Measurements from ENCODE around the gene PPP1R1A.

The PPP1R1A gene

DNA sequence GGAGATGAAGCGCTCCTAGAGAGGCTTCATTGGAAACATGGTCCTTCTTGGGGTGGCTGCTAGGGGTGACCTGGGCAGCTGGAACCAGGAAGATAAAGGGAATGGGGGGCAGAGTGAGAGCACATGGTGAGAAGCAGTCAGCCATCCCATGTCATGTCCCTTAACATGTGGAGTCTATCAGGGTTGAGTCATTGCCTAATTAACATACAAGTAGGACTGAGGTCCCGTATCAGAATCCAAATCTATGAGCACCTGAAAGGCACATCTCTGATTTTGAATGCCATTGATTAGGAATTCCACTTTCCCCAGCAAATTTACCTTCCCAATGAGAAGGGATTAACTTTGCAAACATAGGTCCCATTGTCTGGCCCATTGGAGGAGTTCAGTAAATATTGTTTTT lies 20.3 kb upstream of the PPP1R1A start:
- no peaks in the 10 kb centered on the region for H3K4me1 Mint-ChIP-seq
- H3K36me3 Mint-ChIP-seq: no peaks in the 10 kb centered on the region
- no peaks in the 10 kb centered on the region for H3K9me3 Mint-ChIP-seq
- H3K27me3 Mint-ChIP-seq: no peaks in the 10 kb centered on the region
- no peak overlapping the region for H3K27ac Mint-ChIP-seq
- H3K4me3 Mint-ChIP-seq: no peak overlapping the region

DNA sequence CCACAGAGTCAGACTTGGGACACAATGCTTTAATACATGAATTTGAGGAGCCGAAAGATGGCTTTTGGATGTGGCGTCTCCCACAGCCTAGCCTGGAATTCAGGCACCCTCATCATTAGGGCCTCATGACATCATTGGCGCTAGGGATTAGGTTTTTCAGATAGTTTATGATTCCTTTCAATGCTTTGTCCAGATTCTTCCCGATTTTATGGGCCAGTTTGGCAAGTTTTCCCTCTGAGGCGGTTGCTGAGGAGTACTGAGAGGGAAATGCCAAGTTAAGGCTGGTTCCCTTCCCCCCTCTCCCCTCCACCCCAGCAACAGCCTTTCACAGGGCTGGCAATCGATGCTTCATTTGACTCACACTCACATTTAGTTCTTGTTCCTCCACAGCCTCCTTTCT lies 19.7 kb upstream of the PPP1R1A start:
- no peak overlapping the region for H3K4me3 Mint-ChIP-seq
- H3K9me3 Mint-ChIP-seq: no peaks in the 10 kb centered on the region
- no peaks in the 10 kb centered on the region for H3K27me3 Mint-ChIP-seq
- no peak overlapping the region for H3K27ac Mint-ChIP-seq
- H3K4me1 Mint-ChIP-seq: peaks cover 3% of the 10 kb centered on the region
- no peaks in the 10 kb centered on the region for H3K36me3 Mint-ChIP-seq

DNA sequence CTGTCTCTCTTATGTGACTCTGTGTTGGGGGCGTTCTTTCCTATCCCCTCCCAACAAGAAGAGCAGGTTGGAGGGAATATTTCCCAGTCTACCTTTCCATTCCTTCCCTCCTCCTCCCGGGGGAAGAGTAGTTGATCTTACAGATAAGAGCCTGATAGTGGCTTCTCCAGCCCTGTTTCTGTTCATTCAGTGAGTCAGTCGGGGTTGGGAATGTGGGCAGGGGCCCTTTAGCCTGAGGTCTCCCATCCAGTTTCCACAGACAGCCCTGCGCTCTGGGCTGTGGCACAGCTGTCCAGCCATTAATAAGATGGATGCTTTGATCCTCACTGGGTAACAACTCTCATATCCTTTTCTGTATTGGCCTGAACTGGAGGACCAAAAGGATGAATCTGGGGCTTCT lies 18.1 kb upstream of the PPP1R1A start:
- Mint-ChIP-seq H3K36me3 (no peaks in the 10 kb centered on the region), H3K27ac (no peak overlapping the region), H3K27me3 (no peaks in the 10 kb centered on the region), H3K9me3 (no peaks in the 10 kb centered on the region), H3K4me1 (peaks cover 9% of the 10 kb centered on the region), H3K4me3 (no peak overlapping the region)

DNA sequence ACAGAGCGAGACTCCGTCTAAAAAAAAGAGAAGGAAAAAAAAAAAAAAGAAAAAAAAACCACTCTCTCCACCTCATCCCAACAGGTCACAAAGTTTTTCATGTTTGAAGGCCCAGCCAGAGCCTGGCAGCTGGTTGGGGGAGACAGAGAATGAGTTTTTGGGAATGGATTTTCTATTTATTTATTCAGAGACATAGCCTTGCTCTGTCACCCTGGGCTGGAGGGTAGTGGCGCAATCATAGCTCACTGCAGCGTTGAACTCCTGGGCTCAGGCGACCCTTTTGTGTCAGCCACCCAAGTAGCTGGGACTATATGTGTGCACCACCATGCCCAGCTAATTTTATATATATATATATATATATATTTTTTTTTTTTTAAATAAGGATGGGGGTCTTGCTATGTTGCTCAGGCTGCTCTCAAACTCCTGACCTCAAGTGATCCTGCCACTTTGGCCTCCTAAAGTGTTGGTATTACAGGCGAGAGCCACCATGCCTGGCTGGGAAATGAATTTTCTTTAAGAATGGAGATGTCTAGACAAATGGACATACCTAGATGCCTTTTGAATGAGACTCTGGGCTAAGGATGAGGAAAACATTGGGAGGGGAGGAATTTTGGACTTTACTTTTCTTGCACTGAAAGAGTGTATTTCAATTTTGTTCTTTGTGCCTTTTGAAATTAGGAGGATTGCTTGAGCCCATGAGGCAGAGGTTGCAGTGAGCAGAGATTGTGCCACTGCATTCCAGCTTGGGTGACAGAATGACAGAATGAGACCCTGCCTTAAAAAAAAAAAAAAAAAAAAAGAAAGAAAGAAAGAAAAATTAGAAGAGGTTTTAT lies 16.9 kb upstream of the PPP1R1A start:
- Mint-ChIP-seq H3K4me3 (no peak overlapping the region), H3K9me3 (no peaks in the 10 kb centered on the region), H3K27ac (no peak overlapping the region)

DNA sequence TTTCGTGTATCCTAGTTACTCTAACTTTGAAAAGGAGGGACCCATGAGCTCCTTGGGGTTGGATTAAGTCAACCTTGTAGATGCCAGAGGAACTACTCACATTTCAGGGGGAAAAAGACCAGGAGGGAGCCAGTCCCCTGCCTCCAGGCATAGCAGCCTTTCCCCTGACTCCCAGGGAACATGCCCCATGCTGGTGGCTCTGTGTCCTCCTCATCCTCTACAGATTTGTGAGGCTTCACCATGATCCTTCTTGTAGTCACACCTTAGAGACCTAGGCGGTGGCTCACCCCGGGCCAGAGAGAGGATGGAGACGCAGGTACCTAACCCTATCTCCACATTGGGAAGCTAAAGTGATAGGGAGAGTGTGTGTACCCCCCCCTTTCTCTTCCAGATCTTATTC lies 16.0 kb upstream of the PPP1R1A start:
- H3K4me3 Mint-ChIP-seq: no peak overlapping the region

More for the DNA sequence above, 16.9 kb upstream of the PPP1R1A start:
- H3K27me3 Mint-ChIP-seq: no peaks in the 10 kb centered on the region
- H3K36me3 Mint-ChIP-seq: no peaks in the 10 kb centered on the region
- H3K4me1 Mint-ChIP-seq: peaks cover 9% of the 10 kb centered on the region

DNA sequence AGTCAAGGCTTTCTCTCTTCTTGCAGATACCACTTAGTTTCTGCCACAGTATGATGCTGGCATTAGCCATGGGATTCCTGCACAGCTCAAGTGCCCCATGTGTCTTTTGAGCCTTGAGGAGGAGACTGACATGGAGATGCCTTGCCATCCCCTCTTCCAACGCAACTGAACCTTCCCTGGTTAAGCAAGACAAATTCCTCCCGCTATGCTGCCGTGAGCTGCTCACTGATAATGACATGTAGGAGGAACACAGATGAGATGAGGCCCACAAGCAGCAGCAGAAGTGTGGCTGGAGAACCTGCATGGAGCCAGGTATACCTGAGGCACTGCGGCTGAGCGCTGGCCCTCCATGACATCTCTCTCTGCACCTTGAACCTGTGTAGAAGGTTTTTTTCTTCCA lies 15.4 kb upstream of the PPP1R1A start:
- H3K27me3 Mint-ChIP-seq: no peaks in the 10 kb centered on the region
- no peaks in the 10 kb centered on the region for H3K36me3 Mint-ChIP-seq
- H3K9me3 Mint-ChIP-seq: no peaks in the 10 kb centered on the region
- H3K4me3 Mint-ChIP-seq: no peak overlapping the region
- H3K27ac Mint-ChIP-seq: no peak overlapping the region
- peaks cover 9% of the 10 kb centered on the region for H3K4me1 Mint-ChIP-seq

More for the DNA sequence above, 16.0 kb upstream of the PPP1R1A start:
- Mint-ChIP-seq H3K27me3 (no peaks in the 10 kb centered on the region), H3K9me3 (no peaks in the 10 kb centered on the region), H3K36me3 (no peaks in the 10 kb centered on the region), H3K4me1 (peaks cover 9% of the 10 kb centered on the region), H3K27ac (no peak overlapping the region)

DNA sequence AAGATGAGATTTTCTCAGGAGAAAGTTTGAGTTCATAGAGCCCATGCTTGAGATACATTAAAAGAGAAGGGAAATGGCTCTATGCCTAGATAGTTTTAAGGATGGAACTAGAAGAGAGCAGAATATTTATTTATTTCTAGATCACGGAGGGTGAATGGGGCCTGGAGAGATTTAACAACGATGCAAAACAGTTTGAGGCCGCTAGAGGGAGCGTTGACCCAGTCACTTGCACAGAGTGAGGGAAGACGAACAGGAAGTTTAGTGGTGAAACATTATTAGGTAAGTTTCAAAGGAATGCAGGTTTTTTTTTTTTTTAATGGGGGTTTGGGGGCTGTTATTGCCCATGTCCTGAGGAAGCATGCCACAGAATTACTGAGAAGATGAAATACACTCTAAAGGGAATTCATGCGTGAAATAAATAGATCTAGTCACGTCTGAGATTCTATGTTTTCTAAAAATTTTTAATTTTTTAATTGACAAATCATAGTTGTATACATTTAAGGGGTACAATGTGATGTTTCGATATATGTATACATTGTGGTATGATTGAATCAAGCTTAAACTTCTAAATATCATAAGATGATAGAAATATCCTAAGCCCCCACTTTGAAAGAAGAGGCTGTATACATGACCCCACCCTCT lies 14.8 kb upstream of the PPP1R1A start:
- peaks cover 9% of the 10 kb centered on the region for H3K4me1 Mint-ChIP-seq
- H3K27me3 Mint-ChIP-seq: peaks cover 2% of the 10 kb centered on the region
- no peaks in the 10 kb centered on the region for H3K9me3 Mint-ChIP-seq
- peak overlapping the region; percentile 12 for H3K27ac Mint-ChIP-seq
- no peak overlapping the region for H3K4me3 Mint-ChIP-seq
- no peaks in the 10 kb centered on the region for H3K36me3 Mint-ChIP-seq

DNA sequence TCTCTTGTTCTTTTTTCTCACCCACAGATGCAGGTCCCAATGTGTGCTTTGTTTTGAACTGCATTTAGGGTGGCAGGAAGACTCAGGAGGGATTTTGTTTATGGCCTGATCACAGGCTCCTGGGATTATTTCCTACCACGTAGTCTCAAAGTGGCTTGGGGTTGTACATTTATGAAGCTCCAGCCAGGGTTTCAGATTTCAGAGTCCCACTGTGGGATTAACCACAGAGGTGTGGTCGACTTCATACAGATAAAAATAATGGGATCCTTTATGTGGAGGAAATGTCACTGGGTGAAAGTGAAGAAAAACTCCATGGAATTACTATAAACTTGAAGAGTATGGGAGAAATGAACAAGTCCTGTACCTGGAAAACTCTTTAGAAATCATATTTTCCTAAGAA lies 14.2 kb upstream of the PPP1R1A start:
- Mint-ChIP-seq H3K27ac (peak overlapping the region; percentile 12), H3K4me3 (no peak overlapping the region), H3K27me3 (peaks cover 2% of the 10 kb centered on the region), H3K9me3 (no peaks in the 10 kb centered on the region), H3K4me1 (peaks cover 9% of the 10 kb centered on the region), H3K36me3 (no peaks in the 10 kb centered on the region)

DNA sequence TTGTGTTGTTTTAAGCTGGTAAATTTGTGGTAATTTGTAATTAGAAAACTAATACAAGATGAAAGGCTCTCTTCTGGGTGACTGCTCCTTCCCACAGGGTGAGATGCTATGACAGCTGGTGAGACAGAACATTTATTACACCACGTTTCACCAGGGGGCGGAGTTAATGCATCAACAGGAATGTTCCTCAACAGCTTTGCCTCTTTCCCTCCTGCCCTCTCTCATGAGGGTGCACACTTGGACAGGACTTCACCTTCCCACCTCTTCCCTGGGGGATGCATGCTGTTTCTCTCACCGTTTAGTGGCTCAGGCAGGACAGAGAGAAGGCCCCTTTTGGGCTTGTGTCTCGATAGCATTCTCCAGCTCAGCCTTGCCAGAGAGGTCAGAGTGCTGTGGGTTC lies 13.4 kb upstream of the PPP1R1A start:
- peaks cover 2% of the 10 kb centered on the region for H3K27me3 Mint-ChIP-seq
- no peaks in the 10 kb centered on the region for H3K9me3 Mint-ChIP-seq
- H3K36me3 Mint-ChIP-seq: no peaks in the 10 kb centered on the region
- peaks cover 9% of the 10 kb centered on the region for H3K4me1 Mint-ChIP-seq
- H3K27ac Mint-ChIP-seq: no peak overlapping the region
- H3K4me3 Mint-ChIP-seq: no peak overlapping the region

DNA sequence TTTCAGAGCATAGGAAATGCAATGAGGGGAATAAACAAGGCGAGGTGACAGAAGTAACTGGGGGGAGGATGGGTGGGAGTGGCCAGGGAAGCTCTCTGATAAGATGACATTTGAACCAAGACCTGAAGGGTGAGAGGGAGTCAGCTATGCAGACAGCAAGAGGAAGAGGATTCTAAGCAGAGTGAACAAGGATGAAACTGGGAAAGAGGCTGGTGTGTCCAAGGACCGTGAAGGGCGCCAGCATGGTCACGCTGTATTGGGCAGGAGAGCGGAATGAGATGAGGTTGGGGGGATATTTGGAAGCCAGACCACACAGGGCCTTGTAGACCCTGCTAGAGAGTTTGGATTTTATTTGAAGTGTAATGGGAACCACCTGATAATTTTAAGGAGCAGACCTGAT lies 10.5 kb upstream of the PPP1R1A start:
- Mint-ChIP-seq H3K27me3 (peaks cover 2% of the 10 kb centered on the region), H3K27ac (peak overlapping the region; percentile 53)

DNA sequence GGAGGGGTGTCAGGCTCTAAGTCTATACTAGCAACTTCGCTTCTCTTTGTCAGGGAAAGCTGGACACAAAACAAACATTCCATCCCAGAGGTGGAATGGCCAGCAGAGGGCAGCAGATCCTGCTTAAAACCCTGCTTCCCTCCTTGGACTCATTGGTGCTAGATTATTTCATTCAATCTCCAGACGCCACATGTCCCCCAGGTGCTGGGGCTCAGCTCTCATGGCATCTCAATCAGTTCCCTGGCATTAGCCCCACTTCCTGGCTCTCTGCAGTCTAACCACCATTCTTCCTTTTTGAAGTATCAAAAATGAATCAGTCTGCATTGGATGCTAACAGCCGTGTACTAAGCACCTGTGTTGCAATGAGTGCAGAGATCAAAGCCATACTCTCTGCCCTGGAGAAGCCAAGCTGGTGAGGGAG lies 8.1 kb upstream of the PPP1R1A start:
- H3K4me1 Mint-ChIP-seq: peaks cover 7% of the 10 kb centered on the region
- no peak overlapping the region for H3K4me3 Mint-ChIP-seq
- no peaks in the 10 kb centered on the region for H3K36me3 Mint-ChIP-seq
- no peaks in the 10 kb centered on the region for H3K9me3 Mint-ChIP-seq
- peaks cover 2% of the 10 kb centered on the region for H3K27me3 Mint-ChIP-seq
- no peak overlapping the region for H3K27ac Mint-ChIP-seq

More for the DNA sequence above, 10.5 kb upstream of the PPP1R1A start:
- H3K36me3 Mint-ChIP-seq: no peaks in the 10 kb centered on the region
- no peak overlapping the region for H3K4me3 Mint-ChIP-seq
- H3K9me3 Mint-ChIP-seq: no peaks in the 10 kb centered on the region
- peaks cover 15% of the 10 kb centered on the region for H3K4me1 Mint-ChIP-seq

DNA sequence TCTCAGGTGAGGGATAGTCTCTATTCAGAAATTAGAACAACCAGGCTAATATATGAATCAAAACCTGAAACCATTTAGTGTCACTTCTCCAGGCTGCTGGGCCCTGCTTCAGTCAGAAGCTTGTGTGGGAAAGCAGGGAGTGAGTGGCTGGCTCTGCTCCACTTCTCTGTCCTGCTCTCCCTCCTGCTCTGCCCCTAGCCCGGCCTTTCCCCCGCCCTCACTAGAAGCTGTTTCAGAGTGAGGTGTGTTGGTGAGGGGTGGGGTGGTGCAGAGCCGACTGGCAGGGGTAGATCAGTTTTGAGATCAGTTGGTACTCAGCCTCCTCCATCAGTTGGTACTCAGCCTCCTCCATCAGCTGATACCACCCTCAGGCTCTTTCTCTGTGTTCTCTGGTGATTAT lies 7.0 kb upstream of the PPP1R1A start:
- Mint-ChIP-seq H3K36me3 (no peaks in the 10 kb centered on the region), H3K4me1 (peaks cover 7% of the 10 kb centered on the region), H3K27me3 (peaks cover 2% of the 10 kb centered on the region), H3K27ac (no peak overlapping the region), H3K9me3 (no peaks in the 10 kb centered on the region), H3K4me3 (no peak overlapping the region)

DNA sequence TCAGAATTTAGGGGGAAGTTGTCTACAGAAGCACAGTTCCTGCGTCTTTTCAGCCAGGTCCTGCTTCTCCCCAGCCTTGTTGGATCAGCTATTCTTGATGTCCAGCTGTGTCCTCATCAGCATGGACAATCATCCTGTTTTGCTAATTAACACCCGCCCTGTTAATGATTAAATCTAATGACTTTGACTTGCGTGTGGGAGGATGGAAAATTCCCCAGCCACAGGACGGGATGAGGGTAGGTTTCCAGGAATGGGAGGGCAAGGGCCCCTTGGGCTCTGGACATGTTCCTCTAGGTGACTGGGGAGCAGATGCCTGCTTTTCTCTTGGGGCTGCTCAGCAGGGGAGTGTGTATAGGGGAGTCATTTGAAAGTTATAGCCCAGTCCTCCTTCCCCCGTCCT lies 5.3 kb upstream of the PPP1R1A start:
- Mint-ChIP-seq H3K27ac (no peak overlapping the region), H3K27me3 (peaks cover 17% of the 10 kb centered on the region), H3K4me1 (peaks cover 15% of the 10 kb centered on the region), H3K9me3 (no peaks in the 10 kb centered on the region), H3K36me3 (no peaks in the 10 kb centered on the region), H3K4me3 (no peak overlapping the region)

DNA sequence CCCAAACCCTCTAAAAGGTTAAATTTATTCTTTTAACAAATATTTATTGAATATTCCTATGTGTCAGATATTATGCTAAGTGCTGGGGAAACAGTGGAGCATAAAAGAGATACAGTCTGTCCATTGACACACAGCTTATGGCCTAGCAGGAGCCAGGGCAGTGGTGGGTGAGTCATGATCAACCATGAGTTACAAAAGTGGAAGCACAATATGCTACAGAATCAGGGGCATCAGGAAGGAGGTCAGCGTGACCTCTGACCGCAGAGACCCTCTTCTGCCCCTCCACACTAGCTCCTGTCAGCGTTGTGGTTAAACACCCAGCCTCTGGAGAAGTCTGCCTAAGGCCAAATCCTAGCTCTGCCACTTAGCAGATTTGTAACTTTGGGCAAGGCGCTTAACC lies 4.7 kb upstream of the PPP1R1A start:
- H3K4me3 Mint-ChIP-seq: no peak overlapping the region
- peaks cover 16% of the 10 kb centered on the region for H3K4me1 Mint-ChIP-seq
- H3K9me3 Mint-ChIP-seq: no peaks in the 10 kb centered on the region

DNA sequence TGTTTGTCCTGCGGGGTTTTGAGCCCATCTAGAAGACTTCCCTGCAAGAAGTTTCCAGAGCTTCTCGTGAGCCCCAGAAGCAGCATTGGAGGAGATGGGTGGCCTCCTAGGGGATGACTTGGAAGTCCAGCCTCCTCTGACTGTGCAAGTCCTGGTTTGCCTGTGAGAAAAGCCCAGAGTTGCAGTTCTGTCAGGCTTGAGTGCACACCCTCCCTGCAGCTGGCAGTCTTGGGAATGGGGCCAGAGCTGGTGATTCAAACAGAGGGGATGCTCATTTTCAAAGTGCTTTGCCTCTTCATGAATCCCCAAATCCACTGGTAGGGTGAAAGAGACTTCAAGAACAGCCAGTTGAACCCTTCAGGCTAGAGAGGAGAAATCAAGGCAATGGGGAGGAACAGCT lies 3.9 kb upstream of the PPP1R1A start:
- peaks cover 16% of the 10 kb centered on the region for H3K4me1 Mint-ChIP-seq
- peaks cover 19% of the 10 kb centered on the region for H3K27me3 Mint-ChIP-seq
- no peak overlapping the region for H3K27ac Mint-ChIP-seq
- H3K9me3 Mint-ChIP-seq: no peaks in the 10 kb centered on the region
- no peak overlapping the region for H3K4me3 Mint-ChIP-seq
- no peaks in the 10 kb centered on the region for H3K36me3 Mint-ChIP-seq

More for the DNA sequence above, 4.7 kb upstream of the PPP1R1A start:
- H3K36me3 Mint-ChIP-seq: no peaks in the 10 kb centered on the region
- no peak overlapping the region for H3K27ac Mint-ChIP-seq
- peaks cover 17% of the 10 kb centered on the region for H3K27me3 Mint-ChIP-seq

DNA sequence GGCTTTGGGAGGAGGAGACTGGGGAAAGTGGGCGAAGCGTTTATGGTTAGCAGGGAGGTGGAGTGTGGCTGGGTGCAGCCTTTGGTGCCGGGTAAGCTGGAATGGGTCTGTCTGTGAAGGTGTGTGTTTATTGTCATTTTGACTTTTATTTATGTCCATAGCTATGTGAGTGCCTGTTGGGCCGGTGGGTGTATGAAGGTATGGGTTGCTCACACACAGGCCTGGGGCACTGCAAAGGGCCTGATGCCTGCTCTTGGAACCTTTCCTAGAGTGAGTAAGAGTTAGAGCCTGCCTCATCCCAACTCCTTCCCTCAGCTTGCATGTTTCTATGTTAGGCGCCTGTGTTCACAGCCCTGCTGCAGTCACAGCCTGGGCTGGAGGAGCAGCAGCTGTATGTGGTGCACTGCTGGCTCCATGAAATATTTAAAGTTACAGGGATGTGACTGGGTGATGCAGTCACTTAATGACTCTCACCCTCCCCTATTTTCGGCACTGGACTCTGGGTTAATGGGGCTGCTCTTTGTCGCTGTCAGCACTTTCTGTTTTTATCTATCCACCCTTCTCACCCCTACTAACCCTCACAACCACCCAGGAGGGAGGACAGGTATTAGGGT lies 2.6 kb upstream of the PPP1R1A start:
- no peaks in the 10 kb centered on the region for H3K9me3 Mint-ChIP-seq
- no peak overlapping the region for H3K4me3 Mint-ChIP-seq
- H3K27ac Mint-ChIP-seq: no peak overlapping the region
- peaks cover 26% of the 10 kb centered on the region for H3K27me3 Mint-ChIP-seq
- no peaks in the 10 kb centered on the region for H3K36me3 Mint-ChIP-seq
- H3K4me1 Mint-ChIP-seq: peaks cover 10% of the 10 kb centered on the region
